Subcutaneous adipose tissue (tissue), 4 donors: ENCODE results near the gene MORC4. TPM values are rescaled to one million over a fixed set of nuclear protein-coding genes. Genes with fewer than 3 reads are reported as not detected.

Source experiments
- CTCF ChIP-seq: fragments of 450-650 bp; IDR thresholded peaks from one replicate; pipeline ENCODE4 v1.5.1; 2016; ENCODE audit warnings: low read depth, mild to moderate bottlenecking, control low read depth, antibody characterized with exemption, moderate library complexity
- total RNA-seq, 4 donors: library from RNA; depleted of rRNA; stranded (reverse); fragments of >200 nt; gene quantifications; one replicate each; pipeline ENCODE4 v1.1.0, GENCODE V29; 2016

Gene MORC4
- total RNA-seq, 4 donors from 2014 or later = 16.3 to 18.5 (median 16.7) TPM

GRCh38 chrX:106964290-106964689 is 35.7 kb downstream of the MORC4 start:
- no peak for TF ChIP-seq CTCF

- no peak for TF ChIP-seq CTCF
Observed at GRCh38 chrX:106963111-106963510, 36.9 kb downstream of the MORC4 start.

GRCh38 chrX:106959901-106960300 is 40.1 kb downstream of the MORC4 start:
- TF ChIP-seq CTCF = no peak

DNA sequence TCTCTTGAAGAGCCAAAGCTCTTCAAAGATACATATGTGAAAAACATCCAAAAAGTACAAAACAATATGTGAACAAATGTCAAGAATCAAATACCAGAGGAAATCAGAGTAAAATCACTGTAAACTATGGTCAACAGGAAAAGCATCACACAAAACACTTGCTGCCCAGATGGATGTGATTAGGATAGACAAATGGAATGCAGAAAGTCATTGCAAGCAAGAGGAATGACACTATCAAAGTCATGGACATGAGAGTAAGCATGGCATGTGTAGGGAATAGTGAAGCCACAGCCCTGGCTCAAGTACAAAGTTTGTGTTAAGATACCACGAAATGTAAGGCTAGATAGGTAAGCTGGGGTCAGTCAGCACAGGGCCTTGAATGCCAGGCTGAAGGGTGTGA is 42.2 kb downstream of the MORC4 start:
- no peak for TF ChIP-seq CTCF

DNA sequence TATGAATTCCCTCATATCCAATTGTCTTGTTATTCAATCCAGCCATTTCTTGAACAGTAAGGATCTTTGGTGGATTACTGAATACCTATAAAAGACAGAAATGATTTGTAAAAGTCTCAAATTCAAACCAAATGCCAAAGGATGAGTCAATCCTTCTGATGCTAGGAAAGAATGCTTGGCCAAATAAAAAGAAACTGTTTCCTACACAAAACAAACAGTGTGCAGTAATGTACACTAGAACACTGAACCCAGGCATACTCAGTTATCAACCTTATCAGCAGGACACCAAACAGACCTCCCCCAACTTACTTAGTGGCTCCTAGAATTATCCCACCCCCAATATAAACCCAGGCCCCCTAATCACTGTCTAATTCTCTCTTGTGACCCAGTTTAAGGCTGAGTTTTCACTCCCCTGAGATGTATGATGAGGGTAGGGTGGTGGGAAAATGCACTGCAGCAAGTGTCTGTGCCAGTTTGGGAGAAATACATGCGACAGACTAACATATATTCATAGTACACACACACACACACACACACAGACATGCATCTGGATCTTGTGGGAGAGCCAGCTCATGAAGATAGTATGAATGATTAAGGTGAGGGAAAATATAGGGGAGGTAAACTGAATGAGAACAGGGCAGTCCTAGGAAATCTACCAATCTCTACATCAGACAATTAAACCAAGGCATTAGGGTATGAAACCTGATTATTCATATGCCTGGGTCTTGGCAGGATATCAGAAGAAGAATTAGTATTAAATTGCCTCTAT is 44.8 kb downstream of the MORC4 start:
- no peak for TF ChIP-seq CTCF

GRCh38 chrX:106954041-106954440 is 46.0 kb downstream of the MORC4 start:
- TF ChIP-seq CTCF = no peak

- TF ChIP-seq CTCF = no peak
Observed at GRCh38 chrX:106952988-106953387, 47.0 kb downstream of the MORC4 start.
